GM12872 (cell line): ENCODE data around the gene CHST14.

Experiments used
- CTCF ChIP-seq: IDR thresholded peaks from 3 replicates; pipeline ENCODE4 v1.5.1; 2011; ENCODE audit warnings: low read depth, mild to moderate bottlenecking, low read length, moderate library complexity; ENCODE audit not compliant: insufficient read depth

CHST14 gene

GRCh38 chr15:40467261-40467615, 3.5 kb upstream of the CHST14 start:
- no peak for TF ChIP-seq CTCF

GRCh38 chr15:40468898-40469331, 1.9 kb upstream of the CHST14 start:
- no peak for TF ChIP-seq CTCF

- TF ChIP-seq CTCF, result no peak
These were observed 901 bp upstream of the CHST14 start for GRCh38 chr15:40469776-40470390.

- no peak for TF ChIP-seq CTCF
These were observed 472 bp downstream of the CHST14 start for GRCh38 chr15:40471105-40471807.

- TF ChIP-seq CTCF, result no peak
These were observed 995 bp downstream of the CHST14 start for GRCh38 chr15:40471808-40472150.

GRCh38 chr15:40472171-40472727, 1.5 kb downstream of the CHST14 start:
- no peak for TF ChIP-seq CTCF

GRCh38 chr15:40474581-40474980, 3.8 kb downstream of the CHST14 start:
- TF ChIP-seq CTCF, result no peak
